IMR-90 (cell line): ENCODE measurements around the gene SLX9. TPM values are rescaled to one million over a fixed set of nuclear protein-coding genes. Genes with fewer than 3 reads are reported as not detected.

Experiments used
- ATAC-seq: fragments of 200-7000 bp; cut with Tn5 transposase; 2 replicates; pipeline ENCODE4 v1.9.1; 2020; ENCODE audit warnings: low read depth, mild to moderate bottlenecking, moderate library complexity
- BruUV-seq: library from RNA; stranded (reverse); fragments of 400-500 nt; replicated peaks from 2 replicates; lab custom pipeline; 2021; lab: Mats Ljungman, UMichigan
- CTCF ChIA-PET: fragments of 300-600 bp; formaldehyde crosslinking; extraction: SDS; loops from one replicate; lab custom pipeline; 2021; ENCODE audit warnings: antibody characterized with exemption; lab: Yijun Ruan, JAX
- POLR2A ChIA-PET: fragments of 300-600 bp; sonication (Branson Sonifier 250); formaldehyde crosslinking; loops from one replicate; lab custom pipeline; 2022; ENCODE audit warnings: antibody characterized with exemption; ENCODE audit not compliant: unreplicated experiment; lab: Charles Lee
- DNase-seq: peaks from one replicate; pipeline ENCODE4 v3.0.0; 2013
- H2AFZ ChIP-seq: replicated peaks from 2 replicates; pipeline ENCODE3; 2013; ENCODE audit warnings: low read length, mild to moderate bottlenecking; ENCODE audit not compliant: poor library complexity
- H2AK5ac ChIP-seq: 2 replicates; pipeline ENCODE4 v1.6.1; 2013; ENCODE audit warnings: low read depth, low read length, inconsistent platforms
- H2AK9ac ChIP-seq: replicated peaks from 2 replicates; pipeline ENCODE3; 2013; ENCODE audit warnings: mild to moderate bottlenecking, low read depth, low read length, moderate library complexity; ENCODE audit not compliant: poor library complexity
- H2BK120ac ChIP-seq: 2 replicates; pipeline ENCODE4 v1.6.1; 2013; ENCODE audit warnings: low read depth, low read length, inconsistent platforms
- H2BK15ac ChIP-seq: 3 replicates; pipeline ENCODE4 v1.6.1; 2013; ENCODE audit warnings: low read depth, low read length, inconsistent platforms
- H2BK20ac ChIP-seq: 2 replicates; pipeline ENCODE4 v1.6.1; 2013; ENCODE audit warnings: low read depth, mild to moderate bottlenecking, inconsistent platforms, low read length, moderate library complexity
- H2BK5ac ChIP-seq: 2 replicates; pipeline ENCODE4 v1.6.1; 2013; ENCODE audit warnings: mild to moderate bottlenecking, low read depth, low read length, inconsistent platforms; ENCODE audit not compliant: poor library complexity, severe bottlenecking
- H3K14ac ChIP-seq: replicated peaks from 2 replicates; pipeline ENCODE4 v1.6.1; 2013; ENCODE audit warnings: low read depth, low read length, inconsistent platforms
- H3K18ac ChIP-seq: 2 replicates; pipeline ENCODE4 v1.6.1; 2013; ENCODE audit warnings: low read depth, low read length, control low read depth
- H3K23ac ChIP-seq: 2 replicates; pipeline ENCODE4 v1.6.1; 2013; ENCODE audit warnings: low read depth, low read length, inconsistent platforms
- H3K27ac ChIP-seq: 2 replicates; pipeline ENCODE4 v1.5.1; 2013; ENCODE audit warnings: mild to moderate bottlenecking, control low read depth, low read length; ENCODE audit not compliant: insufficient read depth
- H3K27me3 ChIP-seq: 2 replicates; pipeline ENCODE4 v1.6.1; 2013; ENCODE audit warnings: low read length; ENCODE audit not compliant: control insufficient read depth, insufficient read depth
- H3K36me3 ChIP-seq: 2 replicates; pipeline ENCODE4 v1.6.1; 2013; ENCODE audit warnings: low read length, mixed read lengths; ENCODE audit not compliant: control insufficient read depth, insufficient read depth
- H3K4ac ChIP-seq: 2 replicates; pipeline ENCODE4 v1.6.1; 2013; ENCODE audit warnings: low read depth, low read length, inconsistent platforms
- H3K4me1 ChIP-seq: 2 replicates; pipeline ENCODE4 v1.6.1; 2013; ENCODE audit warnings: low read length, mixed read lengths; ENCODE audit not compliant: control insufficient read depth, insufficient read depth
- H3K4me2 ChIP-seq: 2 replicates; pipeline ENCODE4 v1.6.1; 2013; ENCODE audit warnings: low read depth, mild to moderate bottlenecking, control low read depth, low read length, moderate library complexity
- H3K4me3 ChIP-seq: 2 replicates; pipeline ENCODE4 v1.5.1; 2013; ENCODE audit warnings: low read depth, mild to moderate bottlenecking, control low read depth, low read length, moderate library complexity; ENCODE audit not compliant: insufficient read depth
- H3K56ac ChIP-seq: 2 replicates; pipeline ENCODE4 v1.6.1; 2013; ENCODE audit warnings: low read length, inconsistent platforms; ENCODE audit not compliant: insufficient read depth; ENCODE audit errors: extremely low read depth
- H3K79me1 ChIP-seq, 2 experiments: 2 replicates each; pipeline ENCODE4 v1.6.1; 2013; ENCODE audit warnings: low read length in 2 of 2, inconsistent platforms in 1 of 2, low read depth in 1 of 2
- H3K9ac ChIP-seq: 2 replicates; pipeline ENCODE4 v1.6.1; 2013; ENCODE audit warnings: low read depth, low read length, control low read depth
- H3K9me1 ChIP-seq: 2 replicates; pipeline ENCODE4 v1.6.1; 2013; ENCODE audit warnings: low read length, inconsistent platforms; ENCODE audit not compliant: insufficient read depth
- H3K9me3 ChIP-seq: 2 replicates; pipeline ENCODE4 v1.6.1; 2013; ENCODE audit warnings: low read length; ENCODE audit not compliant: control insufficient read depth, insufficient read depth
- H4K20me1 ChIP-seq: 2 replicates; pipeline ENCODE4 v1.6.1; 2013; ENCODE audit warnings: low read length, inconsistent platforms; ENCODE audit not compliant: insufficient read depth
- H4K5ac ChIP-seq: 2 replicates; pipeline ENCODE4 v1.6.1; 2013; ENCODE audit warnings: mild to moderate bottlenecking, low read depth, low read length, control low read depth
- H4K8ac ChIP-seq, 2 experiments: 2 replicates each; pipeline ENCODE4 v1.6.1; 2013; ENCODE audit warnings: low read depth in 2 of 2, low read length in 2 of 2, control low read depth in 1 of 2, inconsistent platforms in 1 of 2
- H4K91ac ChIP-seq: 2 replicates; pipeline ENCODE4 v1.6.1; 2013; ENCODE audit warnings: low read depth, low read length, inconsistent platforms; ENCODE audit not compliant: insufficient read depth
- BHLHE40 ChIP-seq: fragments of 150-350 bp; IDR thresholded peaks from 2 replicates; pipeline ENCODE4 v1.6.1; 2016; ENCODE audit warnings: mild to moderate bottlenecking, low read depth, low read length
- CEBPB ChIP-seq: IDR thresholded peaks from 2 replicates; pipeline ENCODE4 v1.6.1; 2012; ENCODE audit warnings: low read depth, low read length, improper control_type of control experiment
- CHD1 ChIP-seq: IDR thresholded peaks from 2 replicates; pipeline ENCODE4 v1.6.1; 2012; ENCODE audit warnings: low read depth, low read length, improper control_type of control experiment
- CTCF ChIP-seq: conservative IDR thresholded peaks from 2 replicates; pipeline ENCODE4 v1.5.1; 2012; ENCODE audit warnings: mild to moderate bottlenecking, low read depth, low read length, improper control_type of control experiment
- FOS ChIP-seq: fragments of 150-350 bp; IDR thresholded peaks from 2 replicates; pipeline ENCODE4 v1.6.1; 2016; ENCODE audit warnings: low read depth, low read length
- MAFK ChIP-seq: IDR thresholded peaks from 2 replicates; pipeline ENCODE4 v1.6.1; 2012; ENCODE audit warnings: low read depth, low read length, improper control_type of control experiment
- MAZ ChIP-seq: IDR thresholded peaks from 2 replicates; pipeline ENCODE4 v1.6.1; 2012; ENCODE audit warnings: low read depth, mild to moderate bottlenecking, low read length, improper control_type of control experiment, moderate library complexity, borderline replicate concordance
- MXI1 ChIP-seq: IDR thresholded peaks from 2 replicates; pipeline ENCODE4 v1.6.1; 2012; ENCODE audit warnings: low read depth, mild to moderate bottlenecking, low read length, moderate library complexity, borderline replicate concordance
- NFE2L2 ChIP-seq: fragments of 150-350 bp; IDR thresholded peaks from 2 replicates; pipeline ENCODE4 v1.6.1; 2016; ENCODE audit warnings: low read depth, mild to moderate bottlenecking, low read length
- POLR2A ChIP-seq: IDR thresholded peaks from 2 replicates; pipeline ENCODE4 v1.6.1; 2012; ENCODE audit warnings: mild to moderate bottlenecking, low read depth, low read length
- RAD21 ChIP-seq: IDR thresholded peaks from 2 replicates; pipeline ENCODE4 v1.6.1; 2012; ENCODE audit warnings: low read length, improper control_type of control experiment
- RCOR1 ChIP-seq: IDR thresholded peaks from 2 replicates; pipeline ENCODE4 v1.6.1; 2012; ENCODE audit warnings: mild to moderate bottlenecking, low read length, improper control_type of control experiment; ENCODE audit not compliant: insufficient replicate concordance
- RFX5 ChIP-seq: IDR thresholded peaks from 2 replicates; pipeline ENCODE4 v1.8.0; 2012; ENCODE audit warnings: low read depth, mild to moderate bottlenecking, low read length, moderate library complexity
- SMC3 ChIP-seq: fragments of 150-350 bp; IDR thresholded peaks from 2 replicates; pipeline ENCODE4 v1.6.1; 2016; ENCODE audit warnings: low read depth, mild to moderate bottlenecking, antibody characterized with exemption, low read length, moderate library complexity
- USF2 ChIP-seq: fragments of 150-350 bp; IDR thresholded peaks from 2 replicates; pipeline ENCODE4 v1.6.1; 2017; ENCODE audit warnings: mild to moderate bottlenecking, antibody characterized with exemption, low read length, low read depth
- WGBS, 2 experiments: methylation state at CpG; one replicate each; pipeline versions ENCODE4 v1.1.5 to v1.1.7; 2013; ENCODE audit warnings: missing lambda C conversion rate in 2 of 2; ENCODE audit not compliant: insufficient read length in 1 of 2; ENCODE audit errors: extremely low coverage in 2 of 2; 5-methylcytosine and 5-hydroxymethylcytosine counted together
- dilution Hi-C: fragments of 300-500 bp; cut with HindIII; formaldehyde crosslinking; loops from one replicate; pipeline ENCODE4 v1.14.3; 2018; ENCODE audit warnings: low sequenced_read_pairs; ENCODE audit not compliant: unreplicated experiment
- in situ Hi-C: fragments of 300-500 bp; cut with MboI; formaldehyde crosslinking; loops from 3 replicates; pipeline ENCODE4 v1.14.3; 2019; ENCODE audit warnings: low sequenced_read_pairs, inconsistent platforms, mixed read lengths
- intact Hi-C: fragments of 100-400 bp; cut with micrococcal nuclease; formaldehyde crosslinking; loops from 2 replicates; pipeline ENCODE4 v1.10.0; 2022
- polyA plus RNA-seq, 3 experiments: library from polyadenylated mRNA; depleted of rRNA; stranded (reverse); fragments of >200 nt; gene quantifications; 2 replicates each; pipeline ENCODE4 v1.2.3, GENCODE V29; 2012; ENCODE audit warnings: low replicate concordance in 1 of 3
- total RNA-seq: library from RNA; depleted of rRNA; stranded (reverse); fragments of >200 nt; gene quantifications from 2 replicates; pipeline ENCODE4 v1.2.3, GENCODE V29; 2012

The SLX9 gene
- total and polyA plus RNA-seq, 2 of the 4 experiments (the other 2 are of a cell fraction), result 10.4 to 21.7 TPM

GRCh38 chr21:44929799-44930542 is 9.9 kb upstream of the SLX9 start (continued):
- TF ChIP-seq RFX5, result no peak

DNA sequence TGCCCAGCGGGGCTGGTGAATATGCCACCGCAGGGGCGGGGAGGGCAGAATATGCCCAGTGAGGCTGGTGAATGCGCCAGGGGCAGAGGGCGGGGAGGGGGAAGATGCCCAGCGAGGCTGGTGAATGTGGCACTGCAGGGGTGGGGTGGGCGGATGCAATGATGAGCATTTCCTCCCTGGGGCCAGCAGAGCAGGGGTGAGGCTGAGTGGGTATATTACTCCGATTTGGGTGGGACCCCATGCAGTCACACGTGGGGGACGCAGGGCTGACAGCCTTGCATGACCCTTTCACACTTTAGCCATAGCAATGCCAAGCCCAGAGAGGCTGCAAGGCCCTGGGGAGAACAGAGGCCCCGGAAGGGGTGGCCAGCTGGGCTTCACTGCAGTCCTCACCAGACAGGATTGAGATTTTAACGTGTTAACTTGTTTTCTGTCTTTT is 9.3 kb upstream of the SLX9 start:
- Histone ChIP-seq H2BK15ac (no peak overlapping the region), H2BK120ac (no peak overlapping the region), H2AFZ (no peak overlapping the region), H2AK5ac (no peak overlapping the region), H4K91ac (no peak overlapping the region), H3K4me2 (no peak overlapping the region), H3K18ac (no peak overlapping the region), H3K14ac (no peak overlapping the region), H3K36me3 (no peaks in the 10 kb centered on the region), H3K9me1 (peaks cover 10% of the 10 kb centered on the region; the same call in 1 of the 2 replicates), H4K20me1 (peaks cover 45% of the 10 kb centered on the region), H4K8ac (no peak overlapping the region), H3K23ac (no peak overlapping the region), H4K5ac (no peak overlapping the region), H3K4me3 (no peak overlapping the region), H3K4ac (no peak overlapping the region), H3K27me3 (peaks cover 71% of the 10 kb centered on the region), H3K79me1 (peaks cover 0 to 3% of the 10 kb centered on the region in 2 experiments; a peak in 1 of 4 replicates), H3K4me1 (peaks cover 28% of the 10 kb centered on the region), H2BK20ac (no peak overlapping the region), H3K9ac (no peak overlapping the region), H3K56ac (no peak overlapping the region), H2BK5ac (no peak overlapping the region), H3K27ac (no peak overlapping the region), H2AK9ac (no peak overlapping the region), H3K9me3 (peaks cover 7% of the 10 kb centered on the region)
- DNase-seq, result no peak
- no peak for ATAC-seq
- in situ Hi-C loops, result loop anchor here (25.0 kb wide), 1 partner anchor 418 kb away; no protein-coding TSS in a partner anchor
- ChIA-PET POLR2A (no interaction called here), CTCF (no interaction called here)
- intact Hi-C loops, result no loop called here
- dilution Hi-C loops, result no loop called here
- 73% methylated on average over 5 of the region's 12 CpGs; no CpG with 5 or more reads in 1 of the 2 experiments for WGBS, 2 experiments
- BruUV-seq, result no TSS peak
- TF ChIP-seq CHD1 (no peak), MAZ (no peak), RCOR1 (no peak), POLR2A (no peak), NFE2L2 (no peak), CEBPB (no peak), BHLHE40 (no peak), RAD21 (no peak), USF2 (no peak), MAFK (no peak), SMC3 (no peak), FOS (no peak), MXI1 (no peak), CTCF (no peak)
